Esophagus squamous epithelium (tissue), 4 donors: ENCODE measurements around the gene TRPM8.

ENCODE experiments used
- POLR2A ChIP-seq, 4 donors: fragments of 450-650 bp; IDR thresholded peaks; one replicate each; pipeline ENCODE4 v1.6.1; 2017; ENCODE audit warnings: antibody characterized with exemption in 4 of 4, mild to moderate bottlenecking in 4 of 4, moderate library complexity in 3 of 4
- TF ChIP-seq, protein P1 (sequence below), 6 experiments: fragments of 450-650 bp in 4 of 6; fragments of 200-600 bp in 2 of 6; sonication (generic) in 2 of 6; IDR thresholded peaks; one replicate each; pipeline ENCODE4 v1.5.1; 2016 to 2019; ENCODE audit warnings: antibody characterized with exemption in 6 of 6, mild to moderate bottlenecking in 4 of 6, moderate library complexity in 4 of 6

DNA sequence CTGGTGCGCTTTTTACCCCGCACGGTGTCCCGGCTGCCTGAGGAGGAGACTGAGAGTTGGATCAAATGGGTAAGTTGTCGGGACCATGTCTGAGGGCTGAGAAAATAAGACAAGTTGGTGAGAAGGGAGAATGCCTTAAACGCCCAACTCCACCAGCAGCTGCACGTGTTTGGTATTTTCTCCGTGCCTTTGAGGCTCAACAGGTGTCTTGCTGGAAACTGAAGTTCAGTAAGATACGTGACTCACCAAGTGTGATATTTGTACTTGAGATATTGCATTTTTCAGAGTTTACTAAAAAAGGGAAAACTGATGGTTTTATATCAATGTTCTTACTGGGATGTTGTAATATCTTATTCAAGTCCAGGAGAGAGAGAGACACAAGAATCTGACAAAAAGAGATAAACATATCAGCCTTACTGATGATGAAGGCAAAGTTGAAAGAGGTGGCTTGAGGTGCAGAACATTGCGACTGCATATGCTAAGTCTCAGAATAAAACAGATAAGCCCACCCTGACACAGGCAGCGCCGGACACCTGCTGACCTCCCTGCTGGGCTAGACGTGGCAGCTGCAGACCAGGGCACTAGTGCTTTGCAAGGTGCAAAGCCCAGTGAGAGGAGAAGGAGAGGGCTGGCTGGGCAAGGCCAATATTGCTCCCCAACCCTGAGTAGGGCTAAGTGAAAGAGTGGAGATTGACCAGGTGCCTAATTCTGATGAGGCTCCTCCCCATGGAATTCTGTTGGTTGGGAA lies 33.1 kb downstream of the TRPM8 start:
- TF ChIP-seq, protein P1, sequence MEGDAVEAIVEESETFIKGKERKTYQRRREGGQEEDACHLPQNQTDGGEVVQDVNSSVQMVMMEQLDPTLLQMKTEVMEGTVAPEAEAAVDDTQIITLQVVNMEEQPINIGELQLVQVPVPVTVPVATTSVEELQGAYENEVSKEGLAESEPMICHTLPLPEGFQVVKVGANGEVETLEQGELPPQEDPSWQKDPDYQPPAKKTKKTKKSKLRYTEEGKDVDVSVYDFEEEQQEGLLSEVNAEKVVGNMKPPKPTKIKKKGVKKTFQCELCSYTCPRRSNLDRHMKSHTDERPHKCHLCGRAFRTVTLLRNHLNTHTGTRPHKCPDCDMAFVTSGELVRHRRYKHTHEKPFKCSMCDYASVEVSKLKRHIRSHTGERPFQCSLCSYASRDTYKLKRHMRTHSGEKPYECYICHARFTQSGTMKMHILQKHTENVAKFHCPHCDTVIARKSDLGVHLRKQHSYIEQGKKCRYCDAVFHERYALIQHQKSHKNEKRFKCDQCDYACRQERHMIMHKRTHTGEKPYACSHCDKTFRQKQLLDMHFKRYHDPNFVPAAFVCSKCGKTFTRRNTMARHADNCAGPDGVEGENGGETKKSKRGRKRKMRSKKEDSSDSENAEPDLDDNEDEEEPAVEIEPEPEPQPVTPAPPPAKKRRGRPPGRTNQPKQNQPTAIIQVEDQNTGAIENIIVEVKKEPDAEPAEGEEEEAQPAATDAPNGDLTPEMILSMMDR (IDR thresholded peaks at IDR 0.05) = no peak
- TF ChIP-seq POLR2A (IDR thresholded peaks at IDR 0.05) = no peak
